AG09319 (cell line): ENCODE measurements around the gene AURKB.
"Not testable (repeated sequence)": the region's sequence is repeated elsewhere in the genome, so short reads cannot be mapped to it uniquely, and the experiment has no call there.

Source experiments
- DNase-seq: peaks from one replicate; pipeline ENCODE4 v3.0.0-alpha.2; 2010; ENCODE audit warnings: low read depth; ENCODE audit errors: extremely low read depth
- TF ChIP-seq, protein P1 (sequence below): IDR thresholded peaks from 2 replicates; pipeline ENCODE4 v1.5.1; 2011; ENCODE audit warnings: low read depth, mild to moderate bottlenecking, inconsistent platforms, low read length, moderate library complexity

The AURKB gene

DNA sequence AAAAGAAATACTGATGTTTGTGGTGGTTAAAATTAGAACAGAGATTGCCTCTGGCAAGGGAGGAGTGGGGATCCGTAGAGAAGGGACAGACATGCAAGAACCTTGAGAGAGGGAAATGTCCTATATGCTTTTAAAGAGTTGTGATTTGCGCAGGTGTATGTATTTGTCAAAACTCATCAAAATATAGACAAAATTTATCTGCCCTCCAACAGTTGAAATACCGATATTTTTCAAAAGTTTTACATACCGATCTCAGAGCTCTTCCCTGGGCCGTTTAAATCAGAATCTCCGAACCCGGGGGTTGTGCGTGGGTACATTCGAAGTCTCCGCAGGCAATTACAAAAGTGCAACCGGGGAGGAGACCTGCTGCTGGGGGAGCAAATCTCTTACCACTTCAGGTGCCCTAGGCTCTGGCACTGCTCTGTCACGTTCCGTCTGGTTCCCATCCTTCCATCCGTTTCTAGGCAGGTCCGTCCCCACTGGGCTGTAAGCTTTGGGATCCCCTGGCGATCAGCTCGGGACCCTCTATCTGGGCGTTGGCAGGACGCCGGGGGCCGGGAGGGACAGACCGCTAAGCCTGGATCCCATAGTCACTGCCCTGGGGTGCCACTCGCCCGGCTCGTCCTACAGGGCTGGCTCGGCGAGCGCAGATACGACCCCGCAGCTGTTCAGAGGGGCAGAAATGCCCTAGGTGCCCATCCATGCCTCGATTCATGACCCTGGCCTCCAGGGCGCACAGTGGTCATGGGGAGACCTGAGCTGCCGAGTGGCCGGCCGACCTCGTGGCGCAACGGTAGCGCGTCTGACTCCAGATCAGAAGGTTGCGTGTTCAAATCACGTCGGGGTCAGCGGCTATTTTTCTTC is 24.6 kb downstream of the AURKB start:
- DNase-seq, result no peak
- TF ChIP-seq, protein P1, sequence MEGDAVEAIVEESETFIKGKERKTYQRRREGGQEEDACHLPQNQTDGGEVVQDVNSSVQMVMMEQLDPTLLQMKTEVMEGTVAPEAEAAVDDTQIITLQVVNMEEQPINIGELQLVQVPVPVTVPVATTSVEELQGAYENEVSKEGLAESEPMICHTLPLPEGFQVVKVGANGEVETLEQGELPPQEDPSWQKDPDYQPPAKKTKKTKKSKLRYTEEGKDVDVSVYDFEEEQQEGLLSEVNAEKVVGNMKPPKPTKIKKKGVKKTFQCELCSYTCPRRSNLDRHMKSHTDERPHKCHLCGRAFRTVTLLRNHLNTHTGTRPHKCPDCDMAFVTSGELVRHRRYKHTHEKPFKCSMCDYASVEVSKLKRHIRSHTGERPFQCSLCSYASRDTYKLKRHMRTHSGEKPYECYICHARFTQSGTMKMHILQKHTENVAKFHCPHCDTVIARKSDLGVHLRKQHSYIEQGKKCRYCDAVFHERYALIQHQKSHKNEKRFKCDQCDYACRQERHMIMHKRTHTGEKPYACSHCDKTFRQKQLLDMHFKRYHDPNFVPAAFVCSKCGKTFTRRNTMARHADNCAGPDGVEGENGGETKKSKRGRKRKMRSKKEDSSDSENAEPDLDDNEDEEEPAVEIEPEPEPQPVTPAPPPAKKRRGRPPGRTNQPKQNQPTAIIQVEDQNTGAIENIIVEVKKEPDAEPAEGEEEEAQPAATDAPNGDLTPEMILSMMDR, result no peak

DNA sequence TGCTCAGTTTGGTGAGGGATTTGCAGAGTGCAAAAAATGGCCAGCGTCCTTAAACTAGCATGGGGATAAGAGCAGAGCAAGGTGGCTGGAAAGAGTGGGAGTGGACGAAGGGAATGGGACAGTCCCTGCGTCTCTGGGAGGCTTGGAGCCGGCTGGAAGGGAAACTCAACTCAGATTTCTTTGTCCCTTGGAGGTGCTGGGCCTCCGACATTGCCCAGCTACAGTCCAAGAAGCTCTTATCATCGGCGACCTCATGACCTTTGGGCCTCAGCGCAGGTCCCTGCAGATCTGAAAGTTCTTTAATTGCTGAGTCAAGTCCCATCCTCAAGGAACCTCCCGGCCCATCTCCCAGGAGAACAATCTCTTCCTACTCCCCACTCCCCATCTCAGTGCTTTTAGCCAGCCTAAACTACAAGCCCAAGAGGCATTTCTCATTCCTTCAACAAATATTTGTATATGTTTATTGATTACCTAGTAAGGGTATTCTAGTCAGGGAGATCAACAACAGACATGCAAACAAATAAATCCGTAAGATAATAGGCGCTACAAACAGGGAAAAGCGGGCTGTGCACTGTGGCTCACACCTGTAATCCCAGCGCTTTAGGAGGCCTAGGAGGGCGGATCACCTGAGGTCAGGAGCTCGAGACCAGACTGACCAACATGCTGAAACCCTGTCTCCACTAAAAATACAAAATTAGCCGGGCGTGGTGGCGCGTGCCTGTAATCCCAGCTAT is 33.2 kb downstream of the AURKB start:
- no peak for DNase-seq
- TF ChIP-seq, protein P1, result no peak

DNA sequence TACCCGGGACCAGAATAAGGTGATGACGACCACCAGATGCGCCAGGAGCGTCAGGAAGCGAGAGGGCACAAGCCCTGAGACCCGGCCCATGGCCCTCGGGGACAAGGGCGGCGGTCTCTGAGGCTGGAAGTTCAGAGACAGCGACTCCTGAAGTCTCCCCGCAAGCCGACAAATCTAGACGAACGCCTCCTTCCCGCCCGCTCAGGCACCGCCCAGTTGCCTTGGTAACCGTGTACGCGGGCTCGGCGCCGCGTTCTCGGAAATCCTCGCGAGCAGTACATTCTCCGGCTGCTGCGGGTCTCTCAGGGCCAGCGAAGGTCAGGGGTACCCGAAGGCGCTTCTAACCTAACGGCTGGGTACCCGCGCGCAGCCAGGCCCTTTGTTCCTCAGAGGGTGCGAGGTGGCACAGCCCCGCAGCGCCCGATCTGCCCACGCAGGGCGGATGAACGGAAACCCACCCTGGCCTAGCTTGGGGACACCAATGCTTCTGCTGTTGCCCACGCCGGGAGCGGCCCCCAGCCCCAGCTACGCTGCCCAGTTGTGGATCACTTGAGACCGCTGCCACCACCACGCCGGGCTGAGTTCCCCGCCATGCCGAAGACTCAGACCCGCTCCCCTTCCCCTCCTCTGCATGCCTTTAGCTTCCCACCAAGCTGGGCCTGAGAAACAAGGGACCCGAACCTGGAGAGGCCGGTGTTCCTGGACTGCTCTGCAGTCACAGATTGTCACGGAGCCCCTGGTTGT is 34.0 kb downstream of the AURKB start, which contains the start of gene TMEM107:
Gene TMEM107 (minus strand): TSS at position 184 of the 744 bp plus-strand sequence. CDS start 94 bp downstream, at position 90.
- DNase-seq, result no peak
- TF ChIP-seq, protein P1, result peak; percentile 10

DNA sequence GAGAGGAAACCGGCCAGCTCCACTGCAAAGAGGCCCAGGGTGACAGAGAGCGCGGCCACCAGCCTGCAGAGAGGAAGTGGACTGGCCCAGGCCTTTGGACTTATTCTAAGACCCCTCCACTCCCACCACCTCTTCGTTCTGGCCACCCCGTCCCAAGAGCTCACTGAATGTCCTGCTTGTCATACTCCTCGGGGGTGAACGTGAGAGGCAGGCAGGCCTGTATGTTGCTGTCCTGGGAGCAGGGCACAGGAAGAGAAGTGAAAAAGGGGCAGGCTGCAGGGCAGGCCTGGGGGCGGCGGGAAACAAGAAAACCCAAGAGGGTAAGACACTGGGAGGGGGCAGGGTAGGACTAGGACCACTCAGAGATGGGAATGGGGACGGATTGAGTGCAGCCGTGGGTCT is 34.6 kb downstream of the AURKB start:
- no peak for DNase-seq
- TF ChIP-seq, protein P1, result no peak

DNA sequence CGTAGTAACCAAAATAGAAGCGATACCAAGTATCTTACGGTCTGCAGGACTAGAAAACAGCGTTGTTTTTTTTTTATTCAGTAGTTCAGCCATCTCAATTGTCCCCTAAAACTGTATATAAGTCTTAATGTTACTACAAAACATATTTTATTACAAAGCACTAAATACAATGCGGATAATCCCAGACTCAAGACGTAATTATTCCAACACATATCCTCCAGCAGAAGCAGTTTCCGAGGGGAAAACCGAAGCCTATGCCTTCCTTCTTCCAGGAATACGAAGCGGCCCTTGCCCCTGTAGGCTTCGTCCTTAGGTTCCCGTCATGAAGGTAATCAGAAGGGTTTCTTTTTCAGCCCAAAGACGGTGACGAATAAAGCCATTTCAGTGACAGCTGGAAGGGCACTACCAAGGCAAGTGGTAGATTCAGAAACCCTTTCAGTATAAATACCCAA is 36.5 kb downstream of the AURKB start:
- no peak for DNase-seq
- TF ChIP-seq, protein P1, result no peak

DNA sequence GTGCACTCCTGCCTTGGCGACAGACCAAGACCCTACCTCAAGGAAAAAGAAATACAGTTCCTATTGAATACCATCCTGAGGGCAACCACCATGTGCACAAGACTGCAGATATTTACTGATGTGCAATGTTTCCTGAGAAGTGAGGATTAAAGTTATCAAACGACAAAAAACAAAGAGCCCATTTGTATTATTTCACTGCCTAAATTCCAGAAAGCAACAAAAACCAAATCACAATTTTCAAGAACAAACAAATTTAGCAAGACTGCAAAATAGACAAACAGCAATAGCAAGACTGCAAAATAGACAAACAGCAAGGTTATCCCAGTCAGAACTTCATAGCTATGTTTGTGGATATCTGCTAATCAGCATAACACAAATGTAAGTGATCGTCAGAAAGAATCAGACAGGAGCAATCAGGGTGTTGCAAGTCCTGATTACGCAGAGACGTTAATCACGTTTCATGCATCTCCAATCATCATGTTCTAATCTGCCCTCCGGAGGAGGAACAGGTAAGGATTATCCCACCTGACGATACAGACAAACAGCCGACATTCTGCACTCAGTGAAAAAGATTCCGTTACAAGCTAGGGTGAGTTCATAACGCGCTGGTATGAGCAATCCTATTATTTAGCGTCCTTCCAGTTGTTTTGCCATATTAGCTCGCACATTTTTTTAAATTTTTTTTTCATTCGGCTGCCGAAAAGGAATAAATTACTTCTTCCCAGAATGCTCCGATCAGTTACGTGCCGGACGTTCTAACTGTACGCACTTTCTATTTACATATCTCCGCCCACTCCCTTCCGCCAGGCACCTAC is 37.1 kb downstream of the AURKB start:
- peak; percentile 90 for DNase-seq
- TF ChIP-seq, protein P1, result no peak

DNA sequence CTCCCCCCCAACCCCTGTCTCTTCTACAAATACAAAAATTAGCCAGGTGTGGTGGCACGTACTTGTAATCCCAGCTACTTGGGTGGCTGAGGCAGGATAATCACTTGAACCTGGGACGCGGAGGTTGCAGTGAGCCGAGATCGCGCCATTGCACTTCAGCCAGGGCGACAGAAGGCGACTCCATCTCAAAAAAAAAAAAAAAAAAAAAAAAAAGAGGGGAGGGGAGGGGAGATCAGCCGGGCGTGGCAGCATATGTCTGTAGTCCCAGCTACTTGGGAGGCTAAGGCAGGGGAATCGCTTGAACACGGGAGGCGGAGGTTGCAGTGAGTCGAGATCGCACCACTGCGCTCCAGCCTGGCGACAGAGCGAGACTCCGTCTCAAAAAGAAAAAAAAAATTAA is 40.2 kb downstream of the AURKB start:
- not testable (repeated sequence) for DNase-seq
